Measurements from ENCODE around the gene PALM3. TPM values are rescaled to one million over a fixed set of nuclear protein-coding genes. Genes with fewer than 3 reads are reported as not detected.

The PALM3 gene
- total RNA-seq, 1 donor from 2014 or later: 0.95 TPM

- TF ChIP-seq CTCF (IDR thresholded peaks at IDR 0.05): no peak
- Mint-ChIP-seq H3K27ac (ENCODE audit: unreplicated experiment) (no peak overlapping the region), H3K27me3 (ENCODE audit: low read depth) (no peaks in the 10 kb centered on the region), H3K36me3 (ENCODE audit: low read depth) (peaks cover 10% of the 10 kb centered on the region), H3K4me1 (ENCODE audit: low read depth) (peaks cover 19% of the 10 kb centered on the region), H3K9me3 (ENCODE audit: low read depth) (peaks cover 8% of the 10 kb centered on the region), H3K4me3 (ENCODE audit: unreplicated experiment) (peak overlapping the region; percentile 63)
- DNase-seq (ENCODE audit: low spot score): no peak
These were observed 26.9 kb upstream of the PALM3 start for GRCh38 chr19:14088634-14089411.

GRCh38 chr19:14086098-14086497, 24.2 kb upstream of the PALM3 start:
- DNase-seq (ENCODE audit: low spot score): no peak
- no peak overlapping the region for H3K4me3 Mint-ChIP-seq (ENCODE audit: unreplicated experiment)
- H3K36me3 Mint-ChIP-seq (ENCODE audit: low read depth): peaks cover 10% of the 10 kb centered on the region
- no peaks in the 10 kb centered on the region for H3K27me3 Mint-ChIP-seq (ENCODE audit: low read depth)
- no peaks in the 10 kb centered on the region for H3K9me3 Mint-ChIP-seq (ENCODE audit: low read depth)
- peaks cover 20% of the 10 kb centered on the region for H3K4me1 Mint-ChIP-seq (ENCODE audit: low read depth)
- H3K27ac Mint-ChIP-seq (ENCODE audit: unreplicated experiment): no peak overlapping the region
- TF ChIP-seq CTCF (IDR thresholded peaks at IDR 0.05): no peak

- H3K36me3 Mint-ChIP-seq (ENCODE audit: low read depth): peaks cover 10% of the 10 kb centered on the region
- DNase-seq (ENCODE audit: low spot score): no peak
- TF ChIP-seq CTCF (IDR thresholded peaks at IDR 0.05): no peak
- no peaks in the 10 kb centered on the region for H3K9me3 Mint-ChIP-seq (ENCODE audit: low read depth)
- H3K4me3 Mint-ChIP-seq (ENCODE audit: unreplicated experiment): no peak within 1 kb of the TSS
- H3K27ac Mint-ChIP-seq (ENCODE audit: unreplicated experiment): no peak within 1 kb of the TSS
- no peaks in the 10 kb centered on the region for H3K27me3 Mint-ChIP-seq (ENCODE audit: low read depth)
- H3K4me1 Mint-ChIP-seq (ENCODE audit: low read depth): peaks cover 26% of the 10 kb centered on the region
These were observed 23.6 kb upstream of the PALM3 start, which contains the start of gene C19orf67 for GRCh38 chr19:14085309-14085995. Gene C19orf67, minus strand, starts transcription at chr19:14085783. Its CDS starts 156 bp downstream, at chr19:14085627.

GRCh38 chr19:14082675-14082960, 20.7 kb upstream of the PALM3 start:
- Mint-ChIP-seq H3K9me3 (ENCODE audit: low read depth) (no peaks in the 10 kb centered on the region), H3K27me3 (ENCODE audit: low read depth) (no peaks in the 10 kb centered on the region), H3K27ac (ENCODE audit: unreplicated experiment) (peak overlapping the region; percentile 20), H3K36me3 (ENCODE audit: low read depth) (peaks cover 2% of the 10 kb centered on the region), H3K4me3 (ENCODE audit: unreplicated experiment) (peak overlapping the region; percentile 96), H3K4me1 (ENCODE audit: low read depth) (peaks cover 22% of the 10 kb centered on the region)
- TF ChIP-seq CTCF (IDR thresholded peaks at IDR 0.05): no peak
- no peak for DNase-seq (ENCODE audit: low spot score)

- Mint-ChIP-seq H3K27ac (ENCODE audit: unreplicated experiment) (peak overlapping the region; percentile 94), H3K4me3 (ENCODE audit: unreplicated experiment) (peak overlapping the region; percentile 96), H3K9me3 (ENCODE audit: low read depth) (no peaks in the 10 kb centered on the region), H3K27me3 (ENCODE audit: low read depth) (no peaks in the 10 kb centered on the region), H3K4me1 (ENCODE audit: low read depth) (peaks cover 22% of the 10 kb centered on the region), H3K36me3 (ENCODE audit: low read depth) (peaks cover 2% of the 10 kb centered on the region)
- no peak for DNase-seq (ENCODE audit: low spot score)
- TF ChIP-seq CTCF (IDR thresholded peaks at IDR 0.05): peak; percentile 22
These were observed 20.2 kb upstream of the PALM3 start for GRCh38 chr19:14081797-14082674.
